Neural progenitor cell (in vitro differentiated cells): Measurements from ENCODE around the gene PALM2AKAP2. TPM values are rescaled to one million over a fixed set of nuclear protein-coding genes. Genes with fewer than 3 reads are reported as not detected.

Experiments used
- DNase-seq: peaks from one replicate; pipeline ENCODE4 v3.0.0-alpha.2; 2016; ENCODE audit warnings: low spot score
- H2AFZ ChIP-seq: fragments of 200-600 bp; sonication (generic); replicated peaks from 2 replicates; pipeline ENCODE4 v1.6.1; 2016; ENCODE audit warnings: antibody characterized with exemption
- H3F3A ChIP-seq: fragments of 200-600 bp; sonication (generic); 2 replicates; pipeline ENCODE4 v1.6.1; 2016; ENCODE audit warnings: antibody characterized with exemption, low read depth
- H3K27ac ChIP-seq: fragments of 200-600 bp; sonication (generic); 2 replicates; pipeline ENCODE4 v1.5.1; 2016; ENCODE audit warnings: mild to moderate bottlenecking
- H3K27me3 ChIP-seq: fragments of 200-600 bp; sonication (generic); 2 replicates; pipeline ENCODE4 v1.6.1; 2016; ENCODE audit warnings: mild to moderate bottlenecking, moderate library complexity
- H3K36me3 ChIP-seq: fragments of 200-600 bp; sonication (generic); 2 replicates; pipeline ENCODE4 v1.5.1; 2016
- H3K4me1 ChIP-seq: fragments of 200-600 bp; sonication (generic); 2 replicates; pipeline ENCODE4 v1.6.1; 2016; ENCODE audit warnings: mixed run types
- H3K4me2 ChIP-seq: fragments of 200-600 bp; sonication (generic); 2 replicates; pipeline ENCODE4 v1.6.1; 2016
- H3K4me3 ChIP-seq: fragments of 200-600 bp; sonication (generic); 2 replicates; pipeline ENCODE4 v1.5.1; 2016
- H3K79me2 ChIP-seq: fragments of 200-600 bp; sonication (generic); 2 replicates; pipeline ENCODE4 v1.6.1; 2016; ENCODE audit warnings: low read depth
- H3K9ac ChIP-seq: fragments of 200-600 bp; sonication (generic); 2 replicates; pipeline ENCODE4 v1.6.1; 2016
- H3K9me3 ChIP-seq: fragments of 200-600 bp; sonication (generic); 2 replicates; pipeline ENCODE4 v1.5.1; 2016; ENCODE audit warnings: low read depth
- H4K20me1 ChIP-seq: fragments of 200-600 bp; sonication (generic); 2 replicates; pipeline ENCODE4 v1.6.1; 2016; ENCODE audit warnings: low read depth
- H3K27ac Mint-ChIP-seq: 3 replicates; pipeline ENCODE4 v1.8.0; 2021; ENCODE audit warnings: mixed read lengths
- H3K27me3 Mint-ChIP-seq: 2 replicates; pipeline ENCODE4 v1.8.0; 2022; ENCODE audit warnings: low read depth, mild to moderate bottlenecking, inconsistent platforms, moderate library complexity, mixed read lengths; ENCODE audit not compliant: insufficient read depth
- H3K36me3 Mint-ChIP-seq: 3 replicates; pipeline ENCODE4 v1.8.0; 2021; ENCODE audit warnings: mixed read lengths
- H3K4me1 Mint-ChIP-seq: 3 replicates; pipeline ENCODE4 v1.8.0; 2021; ENCODE audit warnings: mixed read lengths
- H3K4me3 Mint-ChIP-seq: 3 replicates; pipeline ENCODE4 v1.8.0; 2021; ENCODE audit warnings: mild to moderate bottlenecking, moderate library complexity, mixed read lengths
- H3K9me3 Mint-ChIP-seq: 3 replicates; pipeline ENCODE4 v1.8.0; 2020; ENCODE audit warnings: mixed read lengths
- EZH2 ChIP-seq: fragments of 200-600 bp; sonication (generic); IDR thresholded peaks from 2 replicates; pipeline ENCODE4 v1.6.1; 2017; ENCODE audit warnings: antibody characterized with exemption, mild to moderate bottlenecking, moderate library complexity
- EZH2phosphoT487 ChIP-seq: fragments of 200-600 bp; sonication (generic); IDR thresholded peaks from 2 replicates; pipeline ENCODE4 v1.6.1; 2017; ENCODE audit warnings: antibody characterized with exemption
- total RNA-seq: library from RNA; depleted of rRNA; stranded (reverse); fragments of >200 nt; gene quantifications from 2 replicates; pipeline ENCODE4 v1.2.3, GENCODE V29; 2015; ENCODE audit warnings: low replicate concordance
- TF ChIP-seq, protein P1 (sequence below): fragments of 200-600 bp; sonication (generic); IDR thresholded peaks from 2 replicates; pipeline ENCODE4 v1.5.1; 2017; ENCODE audit warnings: antibody characterized with exemption, mild to moderate bottlenecking

The PALM2AKAP2 gene
- total RNA-seq, 1 donor from 2014 or later = 3.9 TPM

DNA sequence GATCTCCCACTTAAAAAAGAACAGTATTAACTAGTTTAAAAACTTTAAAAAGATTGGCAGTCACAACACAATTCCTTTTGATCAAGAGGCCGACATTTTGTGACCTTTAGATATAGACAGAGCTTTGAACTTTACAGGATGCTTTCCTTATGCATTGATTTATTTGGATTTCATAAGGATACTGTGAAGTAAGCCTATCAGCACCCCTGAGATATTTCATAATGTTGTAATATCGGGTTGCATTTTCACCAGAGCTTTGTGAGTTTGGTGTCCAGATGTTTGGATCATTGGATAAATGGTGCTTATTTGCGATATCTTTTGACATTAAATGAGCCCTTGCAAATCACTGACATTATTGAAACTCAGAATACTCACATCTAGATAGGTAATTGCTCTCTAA lies 7.7 kb downstream of the PALM2AKAP2 start:
- peaks cover 5% of the 10 kb centered on the region for H3K27me3 Mint-ChIP-seq
- no peaks in the 10 kb centered on the region for H4K20me1 ChIP-seq
- H3K4me3 Mint-ChIP-seq = no peak overlapping the region
- no peak for DNase-seq
- H3K9me3 ChIP-seq = no peaks in the 10 kb centered on the region
- no peak overlapping the region for H3K4me2 ChIP-seq
- TF ChIP-seq EZH2phosphoT487 = no peak
- TF ChIP-seq, protein P1, sequence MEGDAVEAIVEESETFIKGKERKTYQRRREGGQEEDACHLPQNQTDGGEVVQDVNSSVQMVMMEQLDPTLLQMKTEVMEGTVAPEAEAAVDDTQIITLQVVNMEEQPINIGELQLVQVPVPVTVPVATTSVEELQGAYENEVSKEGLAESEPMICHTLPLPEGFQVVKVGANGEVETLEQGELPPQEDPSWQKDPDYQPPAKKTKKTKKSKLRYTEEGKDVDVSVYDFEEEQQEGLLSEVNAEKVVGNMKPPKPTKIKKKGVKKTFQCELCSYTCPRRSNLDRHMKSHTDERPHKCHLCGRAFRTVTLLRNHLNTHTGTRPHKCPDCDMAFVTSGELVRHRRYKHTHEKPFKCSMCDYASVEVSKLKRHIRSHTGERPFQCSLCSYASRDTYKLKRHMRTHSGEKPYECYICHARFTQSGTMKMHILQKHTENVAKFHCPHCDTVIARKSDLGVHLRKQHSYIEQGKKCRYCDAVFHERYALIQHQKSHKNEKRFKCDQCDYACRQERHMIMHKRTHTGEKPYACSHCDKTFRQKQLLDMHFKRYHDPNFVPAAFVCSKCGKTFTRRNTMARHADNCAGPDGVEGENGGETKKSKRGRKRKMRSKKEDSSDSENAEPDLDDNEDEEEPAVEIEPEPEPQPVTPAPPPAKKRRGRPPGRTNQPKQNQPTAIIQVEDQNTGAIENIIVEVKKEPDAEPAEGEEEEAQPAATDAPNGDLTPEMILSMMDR = no peak
- TF ChIP-seq EZH2 = no peak
- no peaks in the 10 kb centered on the region for H3K79me2 ChIP-seq
- no peaks in the 10 kb centered on the region for H3K9me3 Mint-ChIP-seq
- no peaks in the 10 kb centered on the region for H3K27me3 ChIP-seq
- no peaks in the 10 kb centered on the region for H3K4me1 ChIP-seq
- no peak overlapping the region for H2AFZ ChIP-seq
- H3K27ac ChIP-seq = no peak overlapping the region
- no peak overlapping the region for H3K9ac ChIP-seq
- no peak overlapping the region for H3K27ac Mint-ChIP-seq
- H3F3A ChIP-seq = no peaks in the 10 kb centered on the region
- H3K4me1 Mint-ChIP-seq = peaks cover 10% of the 10 kb centered on the region
- no peaks in the 10 kb centered on the region for H3K36me3 Mint-ChIP-seq
- H3K36me3 ChIP-seq = no peaks in the 10 kb centered on the region
- no peak overlapping the region for H3K4me3 ChIP-seq

DNA sequence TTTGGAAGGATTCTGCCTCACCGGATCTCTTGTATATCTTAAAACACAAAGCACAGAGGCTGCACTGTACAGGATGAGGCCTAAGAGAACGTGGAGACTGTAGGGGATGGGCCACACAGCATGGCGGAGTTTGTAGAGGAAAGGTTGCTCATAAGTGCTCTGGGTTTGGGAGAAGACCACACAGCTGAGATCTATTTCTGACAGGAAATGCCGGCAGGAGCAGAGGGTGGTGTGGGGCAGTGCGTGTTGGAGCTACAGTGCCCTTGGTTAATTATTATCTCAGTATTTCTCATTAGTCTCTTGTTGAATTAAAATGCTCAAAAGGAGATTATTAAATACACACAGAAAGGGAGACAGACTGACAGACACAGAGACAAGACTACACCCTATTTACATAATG lies 9.6 kb downstream of the PALM2AKAP2 start:
- peaks cover 13% of the 10 kb centered on the region for H3K4me1 Mint-ChIP-seq
- no peaks in the 10 kb centered on the region for H3K79me2 ChIP-seq
- peaks cover 16% of the 10 kb centered on the region for H3K4me1 ChIP-seq
- H3F3A ChIP-seq = peaks cover 9% of the 10 kb centered on the region
- no peak overlapping the region for H2AFZ ChIP-seq
- H3K27me3 ChIP-seq = no peaks in the 10 kb centered on the region
- no peak for TF ChIP-seq EZH2phosphoT487
- no peak overlapping the region for H3K4me3 Mint-ChIP-seq
- DNase-seq = no peak
- H3K9me3 ChIP-seq = no peaks in the 10 kb centered on the region
- peaks cover 5% of the 10 kb centered on the region for H3K27me3 Mint-ChIP-seq
- H3K9ac ChIP-seq = no peak overlapping the region
- no peak overlapping the region for H3K4me3 ChIP-seq
- H3K4me2 ChIP-seq = no peak overlapping the region
- H4K20me1 ChIP-seq = no peaks in the 10 kb centered on the region
- H3K27ac Mint-ChIP-seq = no peak overlapping the region
- H3K36me3 ChIP-seq = no peaks in the 10 kb centered on the region
- H3K27ac ChIP-seq = no peak overlapping the region
- no peaks in the 10 kb centered on the region for H3K9me3 Mint-ChIP-seq
- H3K36me3 Mint-ChIP-seq = no peaks in the 10 kb centered on the region

DNA sequence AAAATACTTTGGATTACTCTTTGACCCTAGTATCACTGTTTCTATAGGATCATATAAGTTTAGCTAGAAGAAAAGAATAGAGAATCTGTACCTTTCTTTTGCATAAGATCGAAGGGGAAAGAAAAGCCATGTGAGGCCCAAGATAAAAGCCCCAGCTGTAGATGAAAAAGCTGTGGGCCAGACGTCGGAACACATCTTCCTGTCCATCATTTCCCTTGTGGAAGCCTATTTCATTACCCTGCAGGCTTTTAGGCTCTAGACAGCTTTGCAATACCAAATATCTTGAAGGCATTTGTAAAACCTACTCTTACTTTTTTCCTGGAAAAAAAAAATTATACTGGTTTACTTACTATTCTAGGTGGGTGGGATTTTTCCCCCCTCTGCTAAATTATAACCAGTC lies 10.0 kb downstream of the PALM2AKAP2 start:
- Histone ChIP-seq H3K36me3 (no peaks in the 10 kb centered on the region), H3K4me3 (no peak overlapping the region), H3K9ac (no peak overlapping the region), H3K79me2 (no peaks in the 10 kb centered on the region), H3K27ac (no peak overlapping the region), H3K4me1 (peaks cover 18% of the 10 kb centered on the region), H3K4me2 (no peak overlapping the region), H3F3A (peaks cover 9% of the 10 kb centered on the region), H4K20me1 (no peaks in the 10 kb centered on the region), H3K27me3 (no peaks in the 10 kb centered on the region), H3K9me3 (no peaks in the 10 kb centered on the region), H2AFZ (no peak overlapping the region)
- no peak for DNase-seq
- H3K4me3 Mint-ChIP-seq = no peak overlapping the region
- H3K27me3 Mint-ChIP-seq = peaks cover 2% of the 10 kb centered on the region
- TF ChIP-seq EZH2 (no peak), EZH2phosphoT487 (no peak)
- TF ChIP-seq, protein P1 = no peak
- H3K27ac Mint-ChIP-seq = no peak overlapping the region
- no peaks in the 10 kb centered on the region for H3K9me3 Mint-ChIP-seq
- H3K36me3 Mint-ChIP-seq = no peaks in the 10 kb centered on the region
- peaks cover 13% of the 10 kb centered on the region for H3K4me1 Mint-ChIP-seq

DNA sequence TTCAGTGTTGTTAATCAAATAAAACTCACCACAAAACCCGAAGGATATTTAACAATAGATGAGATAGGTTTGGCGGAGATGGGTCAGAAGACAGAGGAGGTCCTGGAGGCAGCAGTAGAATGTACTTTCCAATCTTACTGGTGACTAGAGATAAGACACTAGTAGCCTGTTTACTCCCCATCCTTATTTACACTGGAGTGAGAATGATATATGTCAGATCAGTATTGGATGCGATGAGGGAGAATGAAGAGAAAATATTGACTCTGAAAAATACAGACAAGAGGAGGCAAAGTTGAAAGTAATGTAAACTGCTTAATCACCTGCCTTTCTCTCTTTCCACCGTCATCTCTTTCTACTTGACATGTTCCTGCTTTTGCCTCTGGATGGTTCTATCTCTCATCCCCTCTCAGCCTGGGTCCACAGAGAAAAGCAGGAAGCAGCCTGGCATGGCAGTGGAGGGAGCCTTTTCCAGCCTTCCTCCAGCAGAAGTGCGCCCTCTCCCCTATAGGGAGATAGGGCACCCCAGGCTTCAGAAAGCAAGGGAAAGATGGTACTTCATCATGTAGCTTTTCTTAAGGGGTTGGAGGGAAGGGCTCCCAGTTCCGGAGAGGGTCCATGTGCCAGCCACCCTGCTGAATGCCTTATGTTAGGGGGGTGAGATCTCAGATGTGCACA lies 11.1 kb downstream of the PALM2AKAP2 start:
- H3K4me2 ChIP-seq = no peak overlapping the region

More for the DNA sequence above, 11.1 kb downstream of the PALM2AKAP2 start:
- no peak overlapping the region for H3K27ac Mint-ChIP-seq
- no peaks in the 10 kb centered on the region for H4K20me1 ChIP-seq
- peaks cover 2% of the 10 kb centered on the region for H3K27me3 Mint-ChIP-seq
- no peaks in the 10 kb centered on the region for H3K27me3 ChIP-seq
- no peaks in the 10 kb centered on the region for H3K36me3 Mint-ChIP-seq
- peaks cover 18% of the 10 kb centered on the region for H3K4me1 ChIP-seq
- peaks cover 9% of the 10 kb centered on the region for H3F3A ChIP-seq
- no peaks in the 10 kb centered on the region for H3K9me3 ChIP-seq
- no peak overlapping the region for H3K27ac ChIP-seq
- no peak overlapping the region for H3K4me3 Mint-ChIP-seq
- H3K4me3 ChIP-seq = no peak overlapping the region
- no peak for DNase-seq
- no peaks in the 10 kb centered on the region for H3K79me2 ChIP-seq
- no peaks in the 10 kb centered on the region for H3K36me3 ChIP-seq
- H2AFZ ChIP-seq = no peak overlapping the region
- TF ChIP-seq EZH2phosphoT487 = no peak
- no peak for TF ChIP-seq EZH2
- TF ChIP-seq, protein P1 = no peak
- no peak overlapping the region for H3K9ac ChIP-seq
- H3K9me3 Mint-ChIP-seq = no peaks in the 10 kb centered on the region
- H3K4me1 Mint-ChIP-seq = peaks cover 13% of the 10 kb centered on the region
